Colonic mucosa (tissue), 4 donors: ENCODE results near the gene PRH1. TPM values are rescaled to one million over a fixed set of nuclear protein-coding genes. Genes with fewer than 3 reads are reported as not detected.

Experiments
- DNase-seq: peaks from one replicate; pipeline ENCODE4 v3.0.0-alpha.2; 2020
- H3K27ac ChIP-seq: fragments of 200-600 bp; one replicate; pipeline ENCODE4 v1.8.0; 2021
- H3K27me3 ChIP-seq: fragments of 200-600 bp; one replicate; pipeline ENCODE4 v1.8.0; 2021
- H3K36me3 ChIP-seq: fragments of 200-600 bp; one replicate; pipeline ENCODE4 v1.8.0; 2021
- H3K4me1 ChIP-seq: fragments of 200-600 bp; one replicate; pipeline ENCODE4 v1.8.0; 2021; ENCODE audit warnings: mild to moderate bottlenecking
- H3K4me3 ChIP-seq: fragments of 200-600 bp; one replicate; pipeline ENCODE4 v1.8.0; 2021
- H3K9ac ChIP-seq, 2 donors: one replicate each; pipeline ENCODE4 v1.7.0; 2013; ENCODE audit warnings: control low read depth in 2 of 2, low read depth in 2 of 2, low read length in 2 of 2
- H3K9me3 ChIP-seq: fragments of 200-600 bp; one replicate; pipeline ENCODE4 v1.8.0; 2021
- CTCF ChIP-seq: fragments of 200-600 bp; IDR thresholded peaks from one replicate; pipeline ENCODE4 v1.8.0; 2022; ENCODE audit warnings: antibody characterized with exemption, mild to moderate bottlenecking
- intact Hi-C: fragments of 100-400 bp; cut with DNase I; formaldehyde crosslinking; loops from one replicate; pipeline ENCODE4 v1.14.1; 2022
- total RNA-seq, 2 donors: library from RNA; stranded (reverse); fragmentation: NEBNext Ultra II Directional in 1 of 2; extraction: Animal tissue kit (Norgen Biotek cat#: 25700) in 1 of 2; gene quantifications; one replicate each; pipeline ENCODE4 v1.2.1, GENCODE V29; 2021
- donor health status: healthy.
- donor health status: DM: no; HTN: no; CAD: no.
- donor health status: DM: no; HTN: no; CAD: no.

Gene PRH1
- total RNA-seq, result 10 to 100 TPM in 1 of 2 donors, 1 to 10 TPM in 1; 7.4 to 12.3 TPM

- no peak within 1 kb of the TSS for H3K27ac ChIP-seq
- no peaks in the 10 kb centered on the region for H3K4me1 ChIP-seq
- no peak for DNase-seq
- H3K36me3 ChIP-seq, result no peaks in the 10 kb centered on the region
- no peak within 1 kb of the TSS for H3K4me3 ChIP-seq
- no peak within 1 kb of the TSS for H3K9ac ChIP-seq
- intact Hi-C loops, result no loop called here
- H3K27me3 ChIP-seq, result no peaks in the 10 kb centered on the region
- no peak for TF ChIP-seq CTCF
- no peaks in the 10 kb centered on the region for H3K9me3 ChIP-seq
Measured at GRCh38 chr12:10884086-10884725, at the start of gene PRH1. Gene PRH1, minus strand, starts transcription at chr12:10884255. Its CDS starts 38 bp downstream, at chr12:10884217.

GRCh38 chr12:10928746-10929286, 44.8 kb upstream of the PRH1 start, which contains the start of gene PRH2:
Gene PRH2, plus strand, starts transcription at chr12:10929236. Its CDS starts 38 bp downstream, at chr12:10929274.
- TF ChIP-seq CTCF, result no peak
- Histone ChIP-seq H3K9ac (no peak within 1 kb of the TSS), H3K36me3 (no peaks in the 10 kb centered on the region), H3K4me3 (no peak within 1 kb of the TSS), H3K4me1 (no peaks in the 10 kb centered on the region), H3K27ac (no peak within 1 kb of the TSS), H3K9me3 (no peaks in the 10 kb centered on the region), H3K27me3 (no peaks in the 10 kb centered on the region)
- no peak for DNase-seq
- intact Hi-C loops, result no loop called here

- Histone ChIP-seq H3K36me3 (no peaks in the 10 kb centered on the region), H3K9ac (no peak overlapping the region), H3K4me3 (no peak overlapping the region), H3K9me3 (no peaks in the 10 kb centered on the region), H3K4me1 (no peaks in the 10 kb centered on the region), H3K27ac (no peak overlapping the region), H3K27me3 (no peaks in the 10 kb centered on the region)
- intact Hi-C loops, result no loop called here
- no peak for TF ChIP-seq CTCF
- no peak for DNase-seq
Measured at GRCh38 chr12:10926269-10926668, 42.2 kb upstream of the PRH1 start.

GRCh38 chr12:10919809-10920208, 35.8 kb upstream of the PRH1 start:
- H3K27ac ChIP-seq, result no peak overlapping the region

GRCh38 chr12:10910380-10910779, 26.3 kb upstream of the PRH1 start:
- Histone ChIP-seq H3K27me3 (no peaks in the 10 kb centered on the region), H3K27ac (no peak overlapping the region), H3K4me1 (no peaks in the 10 kb centered on the region), H3K36me3 (no peaks in the 10 kb centered on the region), H3K9ac (no peak overlapping the region), H3K4me3 (no peak overlapping the region), H3K9me3 (no peaks in the 10 kb centered on the region)
- TF ChIP-seq CTCF, result no peak
- DNase-seq, result no peak
- intact Hi-C loops, result no loop called here

More at GRCh38 chr12:10919809-10920208, 35.8 kb upstream of the PRH1 start:
- H3K9ac ChIP-seq, result no peak overlapping the region
- intact Hi-C loops, result no loop called here
- no peaks in the 10 kb centered on the region for H3K9me3 ChIP-seq
- no peak for DNase-seq
- no peak overlapping the region for H3K4me3 ChIP-seq
- H3K36me3 ChIP-seq, result no peaks in the 10 kb centered on the region
- no peaks in the 10 kb centered on the region for H3K27me3 ChIP-seq
- no peaks in the 10 kb centered on the region for H3K4me1 ChIP-seq
- TF ChIP-seq CTCF, result no peak
